ENCODE data around the gene PIP5K1C.

The PIP5K1C gene

DNA sequence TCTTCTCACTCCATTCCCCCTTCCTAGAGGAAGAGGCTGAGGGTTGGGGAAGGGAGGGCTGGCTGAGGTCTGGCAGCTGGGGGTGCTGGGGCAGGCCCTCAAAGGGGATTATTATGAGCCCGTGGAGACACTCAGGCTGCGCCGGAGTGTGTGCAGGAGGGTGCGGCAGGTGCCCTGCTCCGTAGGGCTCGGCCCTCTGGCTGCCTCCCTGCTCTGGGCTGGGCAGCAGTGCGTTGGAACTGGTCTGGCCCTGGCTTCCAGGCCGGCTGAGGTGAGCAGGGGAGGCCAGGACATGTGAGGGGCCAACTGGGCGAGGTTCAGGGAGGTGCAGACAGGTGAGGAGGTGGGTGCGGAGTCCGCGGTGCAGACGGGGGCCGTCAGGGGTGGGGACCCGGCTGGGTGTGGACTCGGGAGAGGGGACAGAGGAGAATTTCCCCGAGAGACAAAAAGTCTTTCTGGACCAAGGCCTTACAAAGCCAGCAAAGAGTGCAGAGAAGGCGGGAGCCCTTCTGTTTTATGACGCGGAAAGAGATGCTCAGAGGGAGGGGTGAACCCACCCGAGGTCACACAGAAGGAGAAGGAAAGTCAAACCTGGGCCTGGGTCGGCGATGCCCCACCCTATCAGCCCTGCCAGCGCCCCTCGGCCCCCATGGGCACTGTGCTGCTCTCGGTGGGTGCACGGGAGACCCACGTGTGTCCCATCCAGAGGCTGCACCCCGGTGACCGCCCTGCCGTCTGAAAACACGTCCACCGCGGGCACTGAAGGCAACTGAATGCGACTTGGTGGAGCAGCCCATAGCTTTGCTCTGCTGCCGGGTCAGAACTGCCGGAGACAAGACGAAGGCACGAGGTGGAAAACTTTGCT, 31.0 kb downstream of the PIP5K1C start:
- no peak for TF ChIP-seq CTCF (IDR thresholded peaks at IDR 0.05)

- no peak for TF ChIP-seq CTCF (IDR thresholded peaks at IDR 0.05)
Measured at GRCh38 chr19:3668331-3669081, 31.8 kb downstream of the PIP5K1C start.

DNA sequence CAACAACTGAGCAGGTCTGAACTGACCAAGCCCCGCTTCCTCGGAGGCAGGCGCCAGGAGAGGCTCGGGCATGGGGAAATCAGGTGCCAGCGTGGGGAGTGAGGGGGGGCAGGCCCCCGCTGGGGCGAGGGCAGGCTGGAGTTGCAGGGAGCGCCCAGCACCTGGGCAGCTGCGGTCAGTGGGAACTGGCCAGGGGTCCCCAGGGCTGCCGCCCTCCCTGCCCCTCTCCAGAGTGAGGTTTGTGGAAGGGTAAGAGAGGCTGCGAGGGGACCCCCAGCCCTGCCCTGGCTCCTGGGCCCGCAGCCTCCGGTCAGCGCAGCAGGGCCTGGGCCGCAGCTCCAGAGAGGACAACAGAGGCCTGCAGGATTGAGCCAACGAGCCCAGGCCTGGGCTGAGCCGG, 32.5 kb downstream of the PIP5K1C start:
- no peak for TF ChIP-seq CTCF (IDR thresholded peaks at IDR 0.05)

GRCh38 chr19:3667037-3667638, 33.1 kb downstream of the PIP5K1C start:
- no peak for TF ChIP-seq CTCF (IDR thresholded peaks at IDR 0.05)

GRCh38 chr19:3665681-3666544, 34.4 kb downstream of the PIP5K1C start:
- TF ChIP-seq CTCF (IDR thresholded peaks at IDR 0.05): peak; percentile 97

GRCh38 chr19:3664879-3665642, 35.2 kb downstream of the PIP5K1C start:
- TF ChIP-seq CTCF (IDR thresholded peaks at IDR 0.05): no peak

All from LNCAP (cell line).